ENCODE measurements around the gene ETNPPL. TPM values are rescaled to one million over a fixed set of nuclear protein-coding genes. Genes with fewer than 3 reads are reported as not detected.
A peak's percentile ranks its signal among the peaks of the same experiment; 100 is the strongest.

Gene ETNPPL
- total and polyA plus RNA-seq, 9 of the 15 experiments (the other 6 are each of a cell fraction or from before 2014, with no cell fraction given) = 0.06 to 0.14 TPM; not detected in 7

DNA sequence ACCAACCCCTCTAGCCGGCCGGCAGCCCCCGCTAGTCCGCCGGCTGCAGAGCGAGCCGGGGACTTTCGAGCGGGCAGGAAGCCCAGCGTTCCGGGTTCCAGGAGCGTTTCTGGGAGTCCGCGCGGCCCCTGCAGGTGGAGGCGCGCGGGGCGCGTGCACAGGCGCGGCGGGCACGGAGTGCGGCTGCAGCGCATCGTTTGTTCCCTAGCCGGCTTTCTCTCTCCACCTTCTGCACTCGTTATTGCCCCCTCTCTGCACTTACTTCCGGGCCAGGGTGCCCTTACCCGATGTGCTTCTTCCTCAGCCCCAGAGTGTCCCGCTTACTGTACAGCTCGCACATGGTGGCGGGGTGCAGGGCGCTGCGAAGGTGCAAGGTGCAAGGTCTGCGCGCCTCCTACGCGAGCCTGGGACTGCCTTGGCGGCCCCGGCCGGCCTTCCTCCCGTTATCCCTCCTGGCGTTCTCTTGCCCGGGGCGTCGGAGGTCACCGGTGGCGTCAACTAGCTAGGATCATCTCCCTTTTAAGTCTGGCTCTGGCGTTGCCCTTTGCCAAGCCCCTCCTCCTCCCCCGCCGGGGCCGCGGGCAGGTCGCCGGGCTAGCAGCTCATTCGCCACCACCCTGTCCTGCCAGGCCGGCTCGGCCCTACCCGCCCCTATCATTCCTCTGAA lies at the start of gene ETNPPL (continued):
- 0 out of 2 replicates have a peak, but pooled peaks have one; percentile 69 for TF ChIP-seq EZH2 (IDR thresholded peaks at IDR 0.05; ENCODE audit: borderline replicate concordance, low read depth, low read length)
- TF ChIP-seq, protein P1, sequence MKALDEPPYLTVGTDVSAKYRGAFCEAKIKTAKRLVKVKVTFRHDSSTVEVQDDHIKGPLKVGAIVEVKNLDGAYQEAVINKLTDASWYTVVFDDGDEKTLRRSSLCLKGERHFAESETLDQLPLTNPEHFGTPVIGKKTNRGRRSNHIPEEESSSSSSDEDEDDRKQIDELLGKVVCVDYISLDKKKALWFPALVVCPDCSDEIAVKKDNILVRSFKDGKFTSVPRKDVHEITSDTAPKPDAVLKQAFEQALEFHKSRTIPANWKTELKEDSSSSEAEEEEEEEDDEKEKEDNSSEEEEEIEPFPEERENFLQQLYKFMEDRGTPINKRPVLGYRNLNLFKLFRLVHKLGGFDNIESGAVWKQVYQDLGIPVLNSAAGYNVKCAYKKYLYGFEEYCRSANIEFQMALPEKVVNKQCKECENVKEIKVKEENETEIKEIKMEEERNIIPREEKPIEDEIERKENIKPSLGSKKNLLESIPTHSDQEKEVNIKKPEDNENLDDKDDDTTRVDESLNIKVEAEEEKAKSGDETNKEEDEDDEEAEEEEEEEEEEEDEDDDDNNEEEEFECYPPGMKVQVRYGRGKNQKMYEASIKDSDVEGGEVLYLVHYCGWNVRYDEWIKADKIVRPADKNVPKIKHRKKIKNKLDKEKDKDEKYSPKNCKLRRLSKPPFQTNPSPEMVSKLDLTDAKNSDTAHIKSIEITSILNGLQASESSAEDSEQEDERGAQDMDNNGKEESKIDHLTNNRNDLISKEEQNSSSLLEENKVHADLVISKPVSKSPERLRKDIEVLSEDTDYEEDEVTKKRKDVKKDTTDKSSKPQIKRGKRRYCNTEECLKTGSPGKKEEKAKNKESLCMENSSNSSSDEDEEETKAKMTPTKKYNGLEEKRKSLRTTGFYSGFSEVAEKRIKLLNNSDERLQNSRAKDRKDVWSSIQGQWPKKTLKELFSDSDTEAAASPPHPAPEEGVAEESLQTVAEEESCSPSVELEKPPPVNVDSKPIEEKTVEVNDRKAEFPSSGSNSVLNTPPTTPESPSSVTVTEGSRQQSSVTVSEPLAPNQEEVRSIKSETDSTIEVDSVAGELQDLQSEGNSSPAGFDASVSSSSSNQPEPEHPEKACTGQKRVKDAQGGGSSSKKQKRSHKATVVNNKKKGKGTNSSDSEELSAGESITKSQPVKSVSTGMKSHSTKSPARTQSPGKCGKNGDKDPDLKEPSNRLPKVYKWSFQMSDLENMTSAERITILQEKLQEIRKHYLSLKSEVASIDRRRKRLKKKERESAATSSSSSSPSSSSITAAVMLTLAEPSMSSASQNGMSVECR (CRISPR knock-in tag; IDR thresholded peaks at IDR 0.05) = no peak
- TF ChIP-seq, protein P2, sequence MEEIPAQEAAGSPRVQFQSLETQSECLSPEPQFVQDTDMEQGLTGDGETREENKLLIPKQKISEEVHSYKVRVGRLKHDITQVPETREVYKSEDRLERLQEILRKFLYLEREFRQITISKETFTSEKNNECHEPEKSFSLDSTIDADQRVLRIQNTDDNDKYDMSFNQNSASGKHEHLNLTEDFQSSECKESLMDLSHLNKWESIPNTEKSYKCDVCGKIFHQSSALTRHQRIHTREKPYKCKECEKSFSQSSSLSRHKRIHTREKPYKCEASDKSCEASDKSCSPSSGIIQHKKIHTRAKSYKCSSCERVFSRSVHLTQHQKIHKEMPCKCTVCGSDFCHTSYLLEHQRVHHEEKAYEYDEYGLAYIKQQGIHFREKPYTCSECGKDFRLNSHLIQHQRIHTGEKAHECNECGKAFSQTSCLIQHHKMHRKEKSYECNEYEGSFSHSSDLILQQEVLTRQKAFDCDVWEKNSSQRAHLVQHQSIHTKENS (CRISPR knock-in tag; IDR thresholded peaks at IDR 0.05) = no peak

DNA sequence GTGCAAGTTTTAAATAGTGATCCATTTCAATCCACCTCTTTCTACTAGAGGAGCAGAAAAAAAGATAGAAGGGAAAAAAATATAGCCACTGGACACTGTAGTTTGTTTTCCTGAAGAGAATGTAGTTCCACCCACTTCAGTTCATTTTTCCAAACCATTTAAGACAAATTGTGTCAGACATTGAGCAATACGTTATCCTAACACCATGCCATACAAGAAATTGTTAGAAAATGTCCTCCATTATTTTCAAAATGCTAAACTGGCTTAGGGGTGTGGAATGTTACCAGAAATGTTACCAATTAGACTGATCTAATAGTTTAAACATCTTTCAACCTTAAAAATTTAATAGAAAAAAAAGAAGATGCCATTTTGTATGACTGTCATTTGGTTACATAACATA lies 48.6 kb upstream of the ETNPPL start:
- DNase-seq (ENCODE audit: extremely low read depth in 1 of 4, low spot score in 3 of 4) (no peak), ATAC-seq (no peak), FAIRE-seq (no peak)
- intact Hi-C loops (cut with micrococcal nuclease) (no loop called here), in situ Hi-C loops (cut with MboI) (no loop called here)
- no TSS peak for BruUV-seq (replicated peaks)
- Histone ChIP-seq H3K9me1 (ENCODE audit: control insufficient read depth, insufficient read depth, low read length) (no peaks in the 10 kb centered on the region), H3K9ac (ENCODE audit: insufficient read depth in 1 of 2, low read depth in 2 of 2, low read length in 2 of 2) (no peak overlapping the region), H4K20me1 (replicated peaks; ENCODE audit: control insufficient read depth, insufficient read depth, low read length) (no peaks in the 10 kb centered on the region), H3K27ac (ENCODE audit: extremely low read depth, low read depth, low read length) (no peak overlapping the region), H3K27me3 (ENCODE audit: control insufficient read depth in 2 of 2, insufficient read depth in 2 of 2, low read length in 2 of 2) (peaks cover 0 to 6% of the 10 kb centered on the region in 2 experiments; a peak in 2 of 5 replicates), H3K4me1 (replicated peaks in 1 of 2; ENCODE audit: control insufficient read depth in 2 of 2, insufficient read depth in 2 of 2, low read length in 2 of 2) (no peaks in the 10 kb centered on the region), H3K4me2 (ENCODE audit: insufficient read depth, low read length) (no peak overlapping the region), H2AFZ (ENCODE audit: low read depth, low read length) (no peak overlapping the region), H3K79me2 (ENCODE audit: control insufficient read depth, insufficient read depth, low read length) (no peaks in the 10 kb centered on the region), H3K36me3 (ENCODE audit: control insufficient read depth, insufficient read depth, low read length) (no peaks in the 10 kb centered on the region), H3K9me3 (replicated peaks; ENCODE audit: control insufficient read depth, insufficient read depth, low read depth, low read length) (no peaks in the 10 kb centered on the region), H3K4me3 (no peak overlapping the region)
- ChIA-PET POLR2A (no interaction called here), CTCF (ENCODE audit: low intra/inter-chr PET ratio) (no interaction called here)
- TF ChIP-seq ZBTB17 (CRISPR knock-in tag; IDR thresholded peaks at IDR 0.05) (no peak), EP400 (IDR thresholded peaks at IDR 0.05) (no peak), JUN (IDR thresholded peaks at IDR 0.05; ENCODE audit: borderline replicate concordance, low read depth, low read length) (no peak), JUN (CRISPR knock-in tag; IDR thresholded peaks at IDR 0.05; ENCODE audit: borderline replicate concordance) (no peak), CEBPB (tag; IDR thresholded peaks at IDR 0.05) (peak; percentile 37; the same call in 1 of the 2 replicates), CEBPG (CRISPR knock-in tag; IDR thresholded peaks at IDR 0.05) (no peak), CEBPG (tag; conservative IDR thresholded peaks at IDR 0.05 in 1 of 2, IDR thresholded peaks at IDR 0.05 in 1 of 2) (0 out of 4 replicates have a peak, but pooled peaks of 1 of the 2 experiments have one; percentile 7)
- TF ChIP-seq, protein P3, sequence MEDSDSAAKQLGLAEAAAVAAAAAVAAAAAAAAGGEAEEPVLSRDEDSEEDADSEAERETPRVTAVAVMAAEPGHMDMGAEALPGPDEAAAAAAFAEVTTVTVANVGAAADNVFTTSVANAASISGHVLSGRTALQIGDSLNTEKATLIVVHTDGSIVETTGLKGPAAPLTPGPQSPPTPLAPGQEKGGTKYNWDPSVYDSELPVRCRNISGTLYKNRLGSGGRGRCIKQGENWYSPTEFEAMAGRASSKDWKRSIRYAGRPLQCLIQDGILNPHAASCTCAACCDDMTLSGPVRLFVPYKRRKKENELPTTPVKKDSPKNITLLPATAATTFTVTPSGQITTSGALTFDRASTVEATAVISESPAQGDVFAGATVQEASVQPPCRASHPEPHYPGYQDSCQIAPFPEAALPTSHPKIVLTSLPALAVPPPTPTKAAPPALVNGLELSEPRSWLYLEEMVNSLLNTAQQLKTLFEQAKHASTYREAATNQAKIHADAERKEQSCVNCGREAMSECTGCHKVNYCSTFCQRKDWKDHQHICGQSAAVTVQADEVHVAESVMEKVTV (CRISPR knock-in tag; IDR thresholded peaks at IDR 0.05) = no peak
- 0% methylated on average over 1 of the region's 1 CpG for WGBS (ENCODE audit: insufficient coverage, low coverage, missing lambda C conversion rate)
